K562 (cell line): ENCODE data around the gene CYP1B1. TPM values are rescaled to one million over a fixed set of nuclear protein-coding genes. Genes with fewer than 3 reads are reported as not detected.

Experiments used
- CEBPG ChIP-seq, 3 experiments: fragments of 200-800 bp in 1 of 3; sonication (Bioruptor generic) in 1 of 3; sonication (generic) in 1 of 3; formaldehyde crosslinking in 1 of 3; IDR thresholded peaks in 2 of 3; conservative IDR thresholded peaks in 1 of 3; 2 replicates each; pipeline versions ENCODE4 v1.6.1 to v1.8.0; 2016 to 2022; ENCODE audit warnings: missing compliant biosample characterization in 2 of 3, missing genetic modification characterization in 2 of 3, mild to moderate bottlenecking in 1 of 3, missing genetic modification reagents in 1 of 3
- CTBP1 ChIP-seq: fragments of 450-650 bp; IDR thresholded peaks from 2 replicates; pipeline ENCODE4 v1.6.1; 2016; ENCODE audit warnings: borderline replicate concordance
- GABPA ChIP-seq: fragments of 200-800 bp; sonication (Bioruptor generic); conservative IDR thresholded peaks from 2 replicates; pipeline ENCODE4 v1.6.1; 2016; ENCODE audit warnings: low read depth, missing genetic modification characterization, missing compliant biosample characterization
- GTF3C2 ChIP-seq: IDR thresholded peaks from 3 replicates; pipeline ENCODE4 v1.6.1; 2011; ENCODE audit warnings: borderline replicate concordance, mild to moderate bottlenecking, moderate library complexity; ENCODE audit not compliant: insufficient read length; ENCODE audit errors: extremely low read depth
- KLF16 ChIP-seq: IDR thresholded peaks from 2 replicates; pipeline ENCODE4 v1.6.1; 2016; ENCODE audit warnings: antibody characterized with exemption
- MAFK ChIP-seq: IDR thresholded peaks from 2 replicates; pipeline ENCODE4 v1.6.1; 2011; ENCODE audit warnings: low read length, improper control_type of control experiment
- MEIS2 ChIP-seq: fragments of 450-650 bp; IDR thresholded peaks from 2 replicates; pipeline ENCODE4 v1.6.1; 2014; ENCODE audit warnings: mild to moderate bottlenecking; ENCODE audit not compliant: partially characterized antibody
- NR3C1 ChIP-seq: sonication (generic); formaldehyde crosslinking; IDR thresholded peaks from 2 replicates; pipeline ENCODE4 v1.8.1; 2022; ENCODE audit warnings: missing genetic modification reagents
- NRF1 ChIP-seq, 2 experiments: fragments of 450-650 bp; IDR thresholded peaks in 1 of 2; conservative IDR thresholded peaks in 1 of 2; 2 replicates each; pipeline ENCODE4 v1.6.1; 2014; ENCODE audit warnings: mild to moderate bottlenecking in 2 of 2
- SMC3 ChIP-seq: conservative IDR thresholded peaks from 2 replicates; pipeline ENCODE4 v1.6.1; 2011; ENCODE audit warnings: low read depth, low read length, improper control_type of control experiment; ENCODE audit not compliant: insufficient read depth
- TSC22D4 ChIP-seq: fragments of 450-650 bp; IDR thresholded peaks from 2 replicates; pipeline ENCODE4 v1.6.1; 2016; ENCODE audit warnings: missing genetic modification characterization, missing biosample characterization, control low read depth
- ZNF143 ChIP-seq: sonication (generic); formaldehyde crosslinking; IDR thresholded peaks from 2 replicates; pipeline ENCODE4 v1.9.0; 2022; ENCODE audit warnings: mild to moderate bottlenecking, missing genetic modification reagents
- ZNF740 ChIP-seq, 3 experiments: fragments of 200-800 bp in 1 of 3; sonication (Bioruptor generic) in 1 of 3; sonication (generic) in 1 of 3; formaldehyde crosslinking in 1 of 3; IDR thresholded peaks; 2 replicates each; pipeline versions ENCODE4 v1.6.1 to v1.8.0; 2016 to 2022; ENCODE audit warnings: mild to moderate bottlenecking in 2 of 3, missing compliant biosample characterization in 2 of 3, missing genetic modification characterization in 2 of 3, missing genetic modification reagents in 1 of 3
- polyA plus RNA-seq, 8 experiments: library from polyadenylated mRNA; depleted of rRNA in 4 of 8; stranded (reverse) in 5 of 8; unstranded in 3 of 8; fragments of >200 nt; fragmentation: Nextera tagmentation in 2 of 8; fragmentation: Illumina TruSeq in 1 of 8; extraction: Ambion mirVana in 2 of 8; extraction: Trizol in 1 of 8; gene quantifications; 2 replicates each; pipeline versions ENCODE4 v1.2.1 to v1.2.3, GENCODE V29; 2011 to 2014; ENCODE audit warnings: inconsistent platforms in 1 of 8, missing spikeins in 1 of 8
- total RNA-seq, 7 experiments: library from RNA; depleted of rRNA in 6 of 7; stranded (reverse); fragments of >200 nt in 6 of 7; fragmentation: Illumina TruSeq in 2 of 7; extraction: Trizol in 2 of 7; gene quantifications; 2 replicates each; pipeline versions ENCODE4 v1.2.1 to v1.2.3, GENCODE V29; 2011 to 2021; ENCODE audit warnings: low replicate concordance in 1 of 7
- TF ChIP-seq, protein P1 (sequence below), 3 experiments: IDR thresholded peaks in 2 of 3; conservative IDR thresholded peaks in 1 of 3; 2 replicates each; pipeline ENCODE4 v1.5.1; 2011 to 2012; ENCODE audit warnings: low read length in 3 of 3, mild to moderate bottlenecking in 3 of 3, control low read depth in 2 of 3, improper control_type of control experiment in 1 of 3, inconsistent platforms in 1 of 3, low read depth in 1 of 3, mixed read lengths in 1 of 3, moderate library complexity in 1 of 3; ENCODE audit not compliant: insufficient read depth in 2 of 3
- TF ChIP-seq, protein P2 (sequence below): sonication (generic); formaldehyde crosslinking; IDR thresholded peaks from 2 replicates; pipeline ENCODE4 v1.8.0; 2022; ENCODE audit warnings: mild to moderate bottlenecking, missing genetic modification reagents, borderline replicate concordance
- TF ChIP-seq, protein P3 (sequence below): sonication (generic); IDR thresholded peaks from 2 replicates; pipeline ENCODE4 v1.6.1; 2016

The CYP1B1 gene
- total and polyA plus RNA-seq, 9 of the 15 experiments (the other 6 are each of a cell fraction or from before 2014, with no cell fraction given) = 0.07 TPM; not detected in 8

DNA sequence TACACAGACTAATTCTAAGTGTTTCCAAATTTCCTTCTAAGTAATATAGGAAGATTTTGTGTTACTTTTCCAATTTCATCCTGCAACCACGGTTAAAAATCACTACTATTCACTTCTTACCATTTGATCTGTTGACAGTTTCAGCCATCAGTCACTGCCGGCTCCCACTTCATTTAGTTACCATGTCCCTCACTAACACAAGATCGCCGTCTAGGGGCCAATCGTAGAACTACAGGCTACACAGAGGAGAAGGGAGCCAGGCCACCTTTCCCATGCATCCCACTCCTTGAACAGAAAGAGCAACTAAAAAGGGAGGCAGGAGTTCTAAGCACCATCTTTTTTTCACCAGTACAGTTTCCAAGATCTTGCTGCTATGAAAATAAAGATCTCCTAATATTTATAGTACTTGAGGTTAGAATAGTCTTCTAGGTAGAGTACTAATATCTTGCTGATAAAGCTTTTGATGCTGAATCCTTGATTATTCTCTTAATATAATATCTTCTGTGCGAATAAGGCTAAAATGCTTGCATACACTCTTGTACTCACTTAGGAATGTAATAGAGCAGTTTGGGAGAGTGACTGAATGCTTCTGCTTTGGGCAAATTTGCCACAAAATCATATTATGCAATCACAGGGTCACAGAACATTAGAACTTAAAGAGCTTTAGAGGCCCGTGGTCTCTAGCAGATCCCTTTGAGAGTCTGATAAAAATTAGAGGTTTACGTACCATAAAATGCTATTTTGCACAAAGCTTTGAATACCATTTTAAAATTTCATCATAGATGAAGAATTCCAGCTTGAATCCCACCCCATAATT is 39.5 kb upstream of the CYP1B1 start (continued):
- TF ChIP-seq, protein P1, sequence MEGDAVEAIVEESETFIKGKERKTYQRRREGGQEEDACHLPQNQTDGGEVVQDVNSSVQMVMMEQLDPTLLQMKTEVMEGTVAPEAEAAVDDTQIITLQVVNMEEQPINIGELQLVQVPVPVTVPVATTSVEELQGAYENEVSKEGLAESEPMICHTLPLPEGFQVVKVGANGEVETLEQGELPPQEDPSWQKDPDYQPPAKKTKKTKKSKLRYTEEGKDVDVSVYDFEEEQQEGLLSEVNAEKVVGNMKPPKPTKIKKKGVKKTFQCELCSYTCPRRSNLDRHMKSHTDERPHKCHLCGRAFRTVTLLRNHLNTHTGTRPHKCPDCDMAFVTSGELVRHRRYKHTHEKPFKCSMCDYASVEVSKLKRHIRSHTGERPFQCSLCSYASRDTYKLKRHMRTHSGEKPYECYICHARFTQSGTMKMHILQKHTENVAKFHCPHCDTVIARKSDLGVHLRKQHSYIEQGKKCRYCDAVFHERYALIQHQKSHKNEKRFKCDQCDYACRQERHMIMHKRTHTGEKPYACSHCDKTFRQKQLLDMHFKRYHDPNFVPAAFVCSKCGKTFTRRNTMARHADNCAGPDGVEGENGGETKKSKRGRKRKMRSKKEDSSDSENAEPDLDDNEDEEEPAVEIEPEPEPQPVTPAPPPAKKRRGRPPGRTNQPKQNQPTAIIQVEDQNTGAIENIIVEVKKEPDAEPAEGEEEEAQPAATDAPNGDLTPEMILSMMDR (IDR thresholded peaks at IDR 0.05 in 2 of 3, conservative IDR thresholded peaks at IDR 0.05 in 1 of 3; ENCODE audit: insufficient read depth in 2 of 3, low read depth in 1 of 3, low read length in 3 of 3) = peak; percentile 86 to 93 (median 89)
- no peak for TF ChIP-seq GABPA
- TF ChIP-seq, protein P2, sequence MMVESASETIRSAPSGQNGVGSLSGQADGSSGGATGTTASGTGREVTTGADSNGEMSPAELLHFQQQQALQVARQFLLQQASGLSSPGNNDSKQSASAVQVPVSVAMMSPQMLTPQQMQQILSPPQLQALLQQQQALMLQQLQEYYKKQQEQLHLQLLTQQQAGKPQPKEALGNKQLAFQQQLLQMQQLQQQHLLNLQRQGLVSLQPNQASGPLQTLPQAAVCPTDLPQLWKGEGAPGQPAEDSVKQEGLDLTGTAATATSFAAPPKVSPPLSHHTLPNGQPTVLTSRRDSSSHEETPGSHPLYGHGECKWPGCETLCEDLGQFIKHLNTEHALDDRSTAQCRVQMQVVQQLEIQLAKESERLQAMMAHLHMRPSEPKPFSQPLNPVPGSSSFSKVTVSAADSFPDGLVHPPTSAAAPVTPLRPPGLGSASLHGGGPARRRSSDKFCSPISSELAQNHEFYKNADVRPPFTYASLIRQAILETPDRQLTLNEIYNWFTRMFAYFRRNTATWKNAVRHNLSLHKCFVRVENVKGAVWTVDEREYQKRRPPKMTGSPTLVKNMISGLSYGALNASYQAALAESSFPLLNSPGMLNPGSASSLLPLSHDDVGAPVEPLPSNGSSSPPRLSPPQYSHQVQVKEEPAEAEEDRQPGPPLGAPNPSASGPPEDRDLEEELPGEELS = no peak
- TF ChIP-seq MEIS2 = peak; percentile 86
- no peak for TF ChIP-seq NR3C1
- TF ChIP-seq KLF16 = peak; percentile 62; the same call in 1 of the 2 replicates
- TF ChIP-seq, protein P3, sequence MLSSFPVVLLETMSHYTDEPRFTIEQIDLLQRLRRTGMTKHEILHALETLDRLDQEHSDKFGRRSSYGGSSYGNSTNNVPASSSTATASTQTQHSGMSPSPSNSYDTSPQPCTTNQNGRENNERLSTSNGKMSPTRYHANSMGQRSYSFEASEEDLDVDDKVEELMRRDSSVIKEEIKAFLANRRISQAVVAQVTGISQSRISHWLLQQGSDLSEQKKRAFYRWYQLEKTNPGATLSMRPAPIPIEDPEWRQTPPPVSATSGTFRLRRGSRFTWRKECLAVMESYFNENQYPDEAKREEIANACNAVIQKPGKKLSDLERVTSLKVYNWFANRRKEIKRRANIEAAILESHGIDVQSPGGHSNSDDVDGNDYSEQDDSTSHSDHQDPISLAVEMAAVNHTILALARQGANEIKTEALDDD = no peak
- peak; percentile 67 for TF ChIP-seq SMC3
- no peak for TF ChIP-seq GTF3C2
- no peak for TF ChIP-seq CEBPG (CRISPR knock-in tag; IDR thresholded peaks at IDR 0.05)
- TF ChIP-seq CEBPG (tag; conservative IDR thresholded peaks at IDR 0.05 in 1 of 2, IDR thresholded peaks at IDR 0.05 in 1 of 2) = peak; percentile 26 to 75; a peak in 2 of 4 replicates
- TF ChIP-seq ZNF143 (CRISPR knock-in tag) = no peak
- TF ChIP-seq TSC22D4 (tag) = no peak
- no peak for TF ChIP-seq ZNF740 (CRISPR knock-in tag; IDR thresholded peaks at IDR 0.05)
- no peak for TF ChIP-seq ZNF740 (tag; IDR thresholded peaks at IDR 0.05)
- TF ChIP-seq MAFK = 0 out of 2 replicates have a peak, but pooled peaks have one; percentile 2
- TF ChIP-seq CTBP1 = peak; percentile 17; the same call in 1 of the 2 replicates
- TF ChIP-seq NRF1 (conservative IDR thresholded peaks at IDR 0.05 in 1 of 2, IDR thresholded peaks at IDR 0.05 in 1 of 2) = no peak
